Measurements from ENCODE around the gene C1orf159.

DNA sequence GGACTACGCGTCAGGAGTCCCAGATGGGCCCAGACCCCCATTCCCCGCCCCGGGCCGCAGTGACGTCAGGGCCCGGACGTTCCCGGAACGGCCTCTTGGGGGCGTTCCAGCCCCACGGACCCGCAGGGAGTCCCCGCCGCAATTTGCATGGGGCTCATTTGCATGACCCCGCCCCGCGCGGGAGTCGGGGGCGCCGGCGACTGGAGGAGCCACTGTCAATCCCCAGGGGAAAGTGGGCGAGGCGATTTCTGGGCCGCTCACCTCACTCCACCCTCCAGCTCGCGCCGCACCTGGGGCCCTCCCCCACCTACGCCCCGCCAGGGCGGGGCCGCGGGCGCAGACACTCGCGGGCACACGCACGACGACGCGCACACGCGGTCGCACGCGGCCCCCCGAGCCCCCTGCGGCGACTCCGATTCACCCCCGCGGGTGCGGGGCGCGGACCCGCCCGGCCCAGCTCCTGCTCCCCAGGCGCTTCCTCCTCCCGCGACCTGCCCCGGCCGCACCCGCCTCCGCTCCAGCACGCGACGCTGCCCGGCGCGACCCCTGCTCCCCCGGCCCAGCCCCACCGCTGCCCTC, 82.8 kb downstream of the C1orf159 start:
- TF ChIP-seq YY1 (IDR thresholded peaks at IDR 0.05; ENCODE audit: low read depth) (no peak), RAD21 (IDR thresholded peaks at IDR 0.05; ENCODE audit: low read depth) (peak; percentile 63), EP300 (IDR thresholded peaks at IDR 0.05; ENCODE audit: borderline replicate concordance) (no peak), TAF1 (IDR thresholded peaks at IDR 0.05; ENCODE audit: low read depth) (no peak), MAX (IDR thresholded peaks at IDR 0.05) (peak; percentile 74), CEBPB (IDR thresholded peaks at IDR 0.05) (no peak), TEAD4 (IDR thresholded peaks at IDR 0.05) (no peak), FOXM1 (IDR thresholded peaks at IDR 0.05; ENCODE audit: borderline replicate concordance, low read depth) (no peak)
- TF ChIP-seq, protein P1, sequence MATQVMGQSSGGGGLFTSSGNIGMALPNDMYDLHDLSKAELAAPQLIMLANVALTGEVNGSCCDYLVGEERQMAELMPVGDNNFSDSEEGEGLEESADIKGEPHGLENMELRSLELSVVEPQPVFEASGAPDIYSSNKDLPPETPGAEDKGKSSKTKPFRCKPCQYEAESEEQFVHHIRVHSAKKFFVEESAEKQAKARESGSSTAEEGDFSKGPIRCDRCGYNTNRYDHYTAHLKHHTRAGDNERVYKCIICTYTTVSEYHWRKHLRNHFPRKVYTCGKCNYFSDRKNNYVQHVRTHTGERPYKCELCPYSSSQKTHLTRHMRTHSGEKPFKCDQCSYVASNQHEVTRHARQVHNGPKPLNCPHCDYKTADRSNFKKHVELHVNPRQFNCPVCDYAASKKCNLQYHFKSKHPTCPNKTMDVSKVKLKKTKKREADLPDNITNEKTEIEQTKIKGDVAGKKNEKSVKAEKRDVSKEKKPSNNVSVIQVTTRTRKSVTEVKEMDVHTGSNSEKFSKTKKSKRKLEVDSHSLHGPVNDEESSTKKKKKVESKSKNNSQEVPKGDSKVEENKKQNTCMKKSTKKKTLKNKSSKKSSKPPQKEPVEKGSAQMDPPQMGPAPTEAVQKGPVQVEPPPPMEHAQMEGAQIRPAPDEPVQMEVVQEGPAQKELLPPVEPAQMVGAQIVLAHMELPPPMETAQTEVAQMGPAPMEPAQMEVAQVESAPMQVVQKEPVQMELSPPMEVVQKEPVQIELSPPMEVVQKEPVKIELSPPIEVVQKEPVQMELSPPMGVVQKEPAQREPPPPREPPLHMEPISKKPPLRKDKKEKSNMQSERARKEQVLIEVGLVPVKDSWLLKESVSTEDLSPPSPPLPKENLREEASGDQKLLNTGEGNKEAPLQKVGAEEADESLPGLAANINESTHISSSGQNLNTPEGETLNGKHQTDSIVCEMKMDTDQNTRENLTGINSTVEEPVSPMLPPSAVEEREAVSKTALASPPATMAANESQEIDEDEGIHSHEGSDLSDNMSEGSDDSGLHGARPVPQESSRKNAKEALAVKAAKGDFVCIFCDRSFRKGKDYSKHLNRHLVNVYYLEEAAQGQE (IDR thresholded peaks at IDR 0.05; ENCODE audit: low read depth), result no peak

Data from Ishikawa (cell line).